ENCODE data around the gene HCN2. TPM values are rescaled to one million over a fixed set of nuclear protein-coding genes. Genes with fewer than 3 reads are reported as not detected.

Gene HCN2
- total RNA-seq, 2 experiments from 2014 or later, result 0.18 TPM

- Mint-ChIP-seq H3K4me3 (peak overlapping the region; percentile 95), H3K9me3 (no peaks in the 10 kb centered on the region), H3K27ac (peak overlapping the region; percentile 86), H3K27me3 (peaks cover 3% of the 10 kb centered on the region), H3K4me1 (ENCODE audit: low read depth) (peaks cover 20% of the 10 kb centered on the region), H3K36me3 (ENCODE audit: low read depth) (peaks cover 25% of the 10 kb centered on the region)
- intact Hi-C loops (cut with micrococcal nuclease), result loop anchor here (1.0 kb wide), 1 partner anchor 71 kb away; no protein-coding TSS in a partner anchor
- no peak for ATAC-seq
- no peak for TF ChIP-seq CTCF (IDR thresholded peaks at IDR 0.05)
- no peak for DNase-seq
- POLR2A ChIA-PET, result interaction anchor here (0.7 to 1.3 kb wide), 6 partner anchors 12 to 135 kb away, joined by 3 to 7 read pairs (median 4); partner anchors contain the start of genes FSTL3 and POLRMT
- CTCF ChIA-PET, result interaction anchor here (1.2 to 1.9 kb wide), 3 partner anchors 70 to 153 kb away, joined by 3 to 13 read pairs (median 4); no protein-coding TSS in a partner anchor
Observed at GRCh38 chr19:663682-664117, 74.0 kb downstream of the HCN2 start.

GRCh38 chr19:664913-665443, 75.3 kb downstream of the HCN2 start:
- peaks cover 16% of the 10 kb centered on the region for H3K36me3 Mint-ChIP-seq (ENCODE audit: low read depth)
- peaks cover 8% of the 10 kb centered on the region for H3K27me3 Mint-ChIP-seq
- H3K4me1 Mint-ChIP-seq (ENCODE audit: low read depth), result peaks cover 13% of the 10 kb centered on the region
- no peak for ATAC-seq
- peak; percentile 98 for TF ChIP-seq CTCF (IDR thresholded peaks at IDR 0.05)
- intact Hi-C loops (cut with micrococcal nuclease), result loop anchor here (1.0 kb wide), 1 partner anchor 69 kb away; no protein-coding TSS in a partner anchor
- peak overlapping the region; percentile 35 for H3K4me3 Mint-ChIP-seq
- ChIA-PET CTCF (no interaction called here), POLR2A (no interaction called here)
- H3K27ac Mint-ChIP-seq, result peak overlapping the region; percentile 63
- H3K9me3 Mint-ChIP-seq, result no peaks in the 10 kb centered on the region
- DNase-seq, result peak; percentile 84

Other genes with a start within 250 kb of the HCN2 start
- gene MIER2, start 245.1 kb upstream of the HCN2 start, total RNA-seq, result 10 to 100 TPM; 20.0 to 20.4 TPM
- gene C2CD4C, start 180.7 kb upstream of the HCN2 start, total RNA-seq, result under 1 TPM; 0.13 to 0.25 TPM
- gene SHC2, start 128.8 kb upstream of the HCN2 start, total RNA-seq, result under 1 TPM; 0.25 to 0.45 TPM
- under 1 TPM; 0.20 to 0.22 TPM for gene MADCAM1, start 93.4 kb upstream of the HCN2 start, total RNA-seq
- 1 to 10 TPM; 8.9 to 9.3 TPM for gene TPGS1, start 82.4 kb upstream of the HCN2 start, total RNA-seq
- gene CDC34, start 58.1 kb upstream of the HCN2 start, total RNA-seq, result 10 to 100 TPM; 38.1 to 43.7 TPM
- gene GZMM, start 45.8 kb upstream of the HCN2 start, total RNA-seq, result 10 to 100 TPM; 52.7 to 58.5 TPM
- gene BSG, start 17.3 kb upstream of the HCN2 start, total RNA-seq, result 100 to 1,000 TPM; 159 to 160 TPM
- 10 to 100 TPM; 66.6 to 67.9 TPM for gene POLRMT, start 43.7 kb downstream of the HCN2 start, total RNA-seq
- gene FGF22, start 50.0 kb downstream of the HCN2 start, total RNA-seq, result under 1 TPM in 1 of 2 experiments, not detected in 1; 0.16 TPM
- 100 to 1,000 TPM in 1 of 2 experiments, 10 to 100 TPM in 1; 99.1 to 101 TPM for gene RNF126, start 73.3 kb downstream of the HCN2 start, total RNA-seq
- 10 to 100 TPM; 12.3 TPM for gene FSTL3, start 86.5 kb downstream of the HCN2 start, total RNA-seq
- not detected for gene PRSS57, start 105.6 kb downstream of the HCN2 start, total RNA-seq
- gene PALM, start 119.1 kb downstream of the HCN2 start, total RNA-seq, result under 1 TPM; 0.22 to 0.36 TPM
- gene MISP, start 161.2 kb downstream of the HCN2 start, total RNA-seq, result not detected
- 100 to 1,000 TPM; 581 to 582 TPM for gene PTBP1, start 207.6 kb downstream of the HCN2 start, total RNA-seq
- not detected for gene PLPPR3, start 232.1 kb downstream of the HCN2 start, total RNA-seq
- not detected for gene AZU1, start 238.0 kb downstream of the HCN2 start, total RNA-seq